HepG2 (cell line): Measurements from ENCODE around the gene THOC5. TPM values are rescaled to one million over a fixed set of nuclear protein-coding genes. Genes with fewer than 3 reads are reported as not detected.

Source experiments
- ATAC-seq: fragments of 200-7000 bp; cut with Tn5 transposase; 3 replicates; pipeline ENCODE4 v1.9.1; 2020; ENCODE audit warnings: mild to moderate bottlenecking, moderate library complexity
- BruUV-seq: library from RNA; stranded (reverse); fragments of 400-500 nt; replicated peaks from 2 replicates; lab custom pipeline; 2021; lab: Mats Ljungman, UMichigan
- CTCF ChIA-PET: fragments of 300-600 bp; formaldehyde crosslinking; extraction: SDS; loops from one replicate; lab custom pipeline; 2021; ENCODE audit warnings: low total read pairs, inconsistent platforms, low intra/inter-chr PET ratio; lab: Yijun Ruan, JAX
- POLR2A ChIA-PET: fragments of 350-600 bp; sonication (Branson Sonifier 250); formaldehyde crosslinking; loops from one replicate; lab custom pipeline; 2020; ENCODE audit warnings: antibody characterized with exemption, inconsistent platforms; lab: Yijun Ruan, JAX
- DNase-seq: peaks from one replicate; pipeline ENCODE4 v3.0.0-alpha.2; 2015; ENCODE audit warnings: low spot score
- FAIRE-seq: peaks from 3 replicates; lab custom pipeline; 2011; peaks lifted over from hg19 to GRCh38; lab: Jason Lieb, UNC
- H2AFZ ChIP-seq: one replicate; pipeline ENCODE4 v1.6.1; 2011; ENCODE audit warnings: low read length, inconsistent platforms
- H3K27ac ChIP-seq: fragments of 300-600 bp; 3 replicates; pipeline ENCODE4 v1.8.0; 2011; ENCODE audit warnings: mixed run types, mild to moderate bottlenecking, mixed read lengths, low read length, inconsistent platforms; ENCODE audit not compliant: insufficient read depth; ENCODE audit errors: extremely low read length
- H3K27me3 ChIP-seq, 2 experiments: fragments of 200-600 bp in 1 of 2; 2 replicates in 1 of 2; 3 replicates in 1 of 2; pipeline versions ENCODE4 v1.6.0 to v1.8.0; 2011; ENCODE audit warnings: low read length in 2 of 2, mild to moderate bottlenecking in 2 of 2, moderate library complexity in 2 of 2, inconsistent platforms in 1 of 2; ENCODE audit not compliant: insufficient read depth in 2 of 2, control insufficient read depth in 1 of 2
- H3K36me3 ChIP-seq, 2 experiments: fragments of 200-600 bp in 1 of 2; replicated peaks in 1 of 2; 2 replicates in 1 of 2; 3 replicates in 1 of 2; pipeline versions ENCODE4 v1.5.1 to v1.8.0; 2011; ENCODE audit warnings: low read length in 2 of 2, inconsistent platforms in 1 of 2; ENCODE audit not compliant: insufficient read depth in 2 of 2, control insufficient read depth in 1 of 2
- H3K4me1 ChIP-seq: 2 replicates; pipeline ENCODE4 v1.5.1; 2012; ENCODE audit warnings: low read length, inconsistent platforms; ENCODE audit not compliant: insufficient read depth
- H3K4me2 ChIP-seq: 2 replicates; pipeline ENCODE4 v1.6.0; 2011; ENCODE audit warnings: low read depth, low read length, inconsistent platforms
- H3K4me3 ChIP-seq, 3 experiments: fragments of 200-600 bp in 1 of 3; sonication (generic), shearing (Covaris generic) in 1 of 3; replicated peaks in 1 of 3; 2 replicates each; pipeline ENCODE4 v1.5.1; 2011 to 2016; ENCODE audit warnings: low read length in 3 of 3, inconsistent platforms in 2 of 3, low read depth in 2 of 3, mild to moderate bottlenecking in 2 of 3, control low read depth in 1 of 3, mixed read lengths in 1 of 3; ENCODE audit not compliant: insufficient read depth in 1 of 3
- H3K79me2 ChIP-seq: one replicate; pipeline ENCODE4 v1.6.1; 2011; ENCODE audit warnings: low read length, inconsistent platforms; ENCODE audit not compliant: insufficient read depth
- H3K9ac ChIP-seq: 2 replicates; pipeline ENCODE4 v1.6.0; 2011; ENCODE audit warnings: mild to moderate bottlenecking, low read depth, low read length, inconsistent platforms; ENCODE audit not compliant: insufficient read depth
- H3K9me3 ChIP-seq: 2 replicates; pipeline ENCODE4 v1.5.1; 2012; ENCODE audit warnings: mild to moderate bottlenecking, low read length
- H4K20me1 ChIP-seq: 2 replicates; pipeline ENCODE4 v1.6.0; 2011; ENCODE audit warnings: inconsistent platforms, mild to moderate bottlenecking, low read length, moderate library complexity; ENCODE audit not compliant: insufficient read depth
- REXO4 ChIP-seq: sonication (generic); formaldehyde crosslinking; IDR thresholded peaks from 2 replicates; pipeline ENCODE4 v1.8.0; 2022; ENCODE audit warnings: missing genetic modification reagents, mild to moderate bottlenecking, borderline replicate concordance
- ZFP1 ChIP-seq: IDR thresholded peaks from 2 replicates; pipeline ENCODE4 v1.6.1; 2016
- ZNF225 ChIP-seq: sonication (generic); formaldehyde crosslinking; IDR thresholded peaks from 2 replicates; pipeline ENCODE4 v1.4.0; 2020; ENCODE audit warnings: mild to moderate bottlenecking, missing genetic modification reagents
- ZNF460 ChIP-seq: sonication (generic); formaldehyde crosslinking; IDR thresholded peaks from 2 replicates; pipeline ENCODE4 v1.5.1; 2020; ENCODE audit warnings: missing genetic modification reagents, mild to moderate bottlenecking, borderline replicate concordance
- WGBS: methylation state at CpG from one replicate; pipeline ENCODE4 v1.1.6; 2017; ENCODE audit warnings: low lambda C conversion rate; 5-methylcytosine and 5-hydroxymethylcytosine counted together
- in situ Hi-C: cut with HindIII; loops from 2 replicates; pipeline ENCODE4 v1.10.0; 2017; ENCODE audit warnings: low pct_unique_long_range_greater_than_20kb; ENCODE audit not compliant: extremely low pct_ligation_motif_present
- intact Hi-C: fragments of 100-400 bp; cut with micrococcal nuclease; formaldehyde crosslinking; loops from one replicate; pipeline ENCODE4 v1.10.0; 2022; ENCODE audit not compliant: unreplicated experiment
- polyA plus RNA-seq, 8 experiments: library from polyadenylated mRNA; depleted of rRNA in 3 of 8; stranded (reverse) in 7 of 8; unstranded in 1 of 8; fragments of >200 nt; fragmentation: Illumina TruSeq in 4 of 8; extraction: Trizol in 4 of 8; gene quantifications; 2 replicates each; pipeline versions ENCODE4 v1.2.1 to v1.2.3, GENCODE V29; 2011 to 2016; ENCODE audit warnings: low read depth in 4 of 8, missing spikeins in 1 of 8, mixed read lengths in 1 of 8; ENCODE audit not compliant: insufficient read depth in 1 of 8
- total RNA-seq, 5 experiments: library from RNA; depleted of rRNA; stranded (reverse); fragments of >200 nt; fragmentation: Illumina TruSeq; extraction: Trizol; gene quantifications; 2 replicates each; pipeline ENCODE4 v1.2.3, GENCODE V29; 2016; ENCODE audit warnings: low read depth in 1 of 5
- TF ChIP-seq, protein P1 (sequence below): sonication (generic); formaldehyde crosslinking; IDR thresholded peaks from 2 replicates; pipeline ENCODE4 v1.4.0; 2020; ENCODE audit warnings: missing genetic modification reagents
- TF ChIP-seq, protein P2 (sequence below): sonication (generic); formaldehyde crosslinking; IDR thresholded peaks from 2 replicates; pipeline ENCODE4 v1.5.1; 2020; ENCODE audit warnings: missing genetic modification reagents, mild to moderate bottlenecking, borderline replicate concordance
- TF ChIP-seq, protein P3 (sequence below): sonication (generic); formaldehyde crosslinking; IDR thresholded peaks from 2 replicates; pipeline ENCODE4 v1.4.0; 2020; ENCODE audit warnings: missing genetic modification reagents, borderline replicate concordance
- TF ChIP-seq, protein P4 (sequence below): sonication (generic); formaldehyde crosslinking; IDR thresholded peaks from 2 replicates; pipeline ENCODE4 v1.4.0; 2020; ENCODE audit warnings: low read depth, mild to moderate bottlenecking, missing genetic modification reagents
- TF ChIP-seq, protein P5 (sequence below): conservative IDR thresholded peaks from 2 replicates; pipeline ENCODE4 v1.6.1; 2018; ENCODE audit warnings: missing genetic modification reagents
- TF ChIP-seq, protein P6 (sequence below): sonication (generic); formaldehyde crosslinking; IDR thresholded peaks from 2 replicates; pipeline ENCODE4 v1.5.0; 2020; ENCODE audit warnings: mild to moderate bottlenecking, missing genetic modification reagents, moderate library complexity

THOC5 gene
- total and polyA plus RNA-seq, 2 of the 13 experiments (the other 11 are each of a cell fraction or from before 2014, with no cell fraction given) = 45.8 to 46.7 TPM

DNA sequence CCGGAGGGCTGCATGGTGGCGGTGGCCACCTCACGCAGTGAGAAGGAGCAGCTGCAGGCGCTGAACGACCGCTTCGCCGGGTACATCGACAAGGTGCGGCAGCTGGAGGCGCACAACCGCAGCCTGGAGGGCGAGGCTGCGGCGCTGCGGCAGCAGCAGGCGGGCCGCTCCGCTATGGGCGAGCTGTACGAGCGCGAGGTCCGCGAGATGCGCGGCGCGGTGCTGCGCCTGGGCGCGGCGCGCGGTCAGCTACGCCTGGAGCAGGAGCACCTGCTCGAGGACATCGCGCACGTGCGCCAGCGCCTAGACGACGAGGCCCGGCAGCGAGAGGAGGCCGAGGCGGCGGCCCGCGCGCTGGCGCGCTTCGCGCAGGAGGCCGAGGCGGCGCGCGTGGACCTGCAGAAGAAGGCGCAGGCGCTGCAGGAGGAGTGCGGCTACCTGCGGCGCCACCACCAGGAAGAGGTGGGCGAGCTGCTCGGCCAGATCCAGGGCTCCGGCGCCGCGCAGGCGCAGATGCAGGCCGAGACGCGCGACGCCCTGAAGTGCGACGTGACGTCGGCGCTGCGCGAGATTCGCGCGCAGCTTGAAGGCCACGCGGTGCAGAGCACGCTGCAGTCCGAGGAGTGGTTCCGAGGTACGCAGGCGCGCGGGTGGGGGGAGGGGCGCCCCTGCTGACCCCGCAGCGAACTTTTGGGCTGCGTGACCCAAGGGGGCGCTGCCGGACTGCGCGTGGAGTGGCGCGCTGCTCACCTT, 72.9 kb downstream of the THOC5 start:
- in situ Hi-C loops = no loop called here
- CTCF ChIA-PET = no interaction called here
- ATAC-seq (no peak), FAIRE-seq (no peak), DNase-seq (no peak)
- Histone ChIP-seq H3K27me3 (peaks cover 10 to 40% of the 10 kb centered on the region in 2 experiments), H3K36me3 (no peaks in the 10 kb centered on the region), H3K4me2 (no peak overlapping the region), H3K9me3 (no peaks in the 10 kb centered on the region), H3K4me3 (no peak overlapping the region), H4K20me1 (peaks cover 7% of the 10 kb centered on the region; the same call in 1 of the 2 replicates), H3K27ac (no peak overlapping the region), H3K79me2 (no peaks in the 10 kb centered on the region), H3K4me1 (peaks cover 13% of the 10 kb centered on the region; the same call in 1 of the 2 replicates), H2AFZ (no peak overlapping the region), H3K9ac (no peak overlapping the region)
- intact Hi-C loops = no loop called here
- BruUV-seq = no TSS peak
- 81% methylated on average over 106 of the region's 107 CpGs for WGBS
- TF ChIP-seq, protein P1, sequence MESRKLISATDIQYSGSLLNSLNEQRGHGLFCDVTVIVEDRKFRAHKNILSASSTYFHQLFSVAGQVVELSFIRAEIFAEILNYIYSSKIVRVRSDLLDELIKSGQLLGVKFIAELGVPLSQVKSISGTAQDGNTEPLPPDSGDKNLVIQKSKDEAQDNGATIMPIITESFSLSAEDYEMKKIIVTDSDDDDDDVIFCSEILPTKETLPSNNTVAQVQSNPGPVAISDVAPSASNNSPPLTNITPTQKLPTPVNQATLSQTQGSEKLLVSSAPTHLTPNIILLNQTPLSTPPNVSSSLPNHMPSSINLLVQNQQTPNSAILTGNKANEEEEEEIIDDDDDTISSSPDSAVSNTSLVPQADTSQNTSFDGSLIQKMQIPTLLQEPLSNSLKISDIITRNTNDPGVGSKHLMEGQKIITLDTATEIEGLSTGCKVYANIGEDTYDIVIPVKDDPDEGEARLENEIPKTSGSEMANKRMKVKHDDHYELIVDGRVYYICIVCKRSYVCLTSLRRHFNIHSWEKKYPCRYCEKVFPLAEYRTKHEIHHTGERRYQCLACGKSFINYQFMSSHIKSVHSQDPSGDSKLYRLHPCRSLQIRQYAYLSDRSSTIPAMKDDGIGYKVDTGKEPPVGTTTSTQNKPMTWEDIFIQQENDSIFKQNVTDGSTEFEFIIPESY (CRISPR knock-in tag) = peak; percentile 50; the same call in 1 of the 2 replicates
- TF ChIP-seq ZFP1 (CRISPR knock-in tag) (no peak), ZNF225 (no peak), ZNF460 (CRISPR knock-in tag) (no peak), REXO4 (CRISPR knock-in tag) (no peak)
- TF ChIP-seq, protein P2, sequence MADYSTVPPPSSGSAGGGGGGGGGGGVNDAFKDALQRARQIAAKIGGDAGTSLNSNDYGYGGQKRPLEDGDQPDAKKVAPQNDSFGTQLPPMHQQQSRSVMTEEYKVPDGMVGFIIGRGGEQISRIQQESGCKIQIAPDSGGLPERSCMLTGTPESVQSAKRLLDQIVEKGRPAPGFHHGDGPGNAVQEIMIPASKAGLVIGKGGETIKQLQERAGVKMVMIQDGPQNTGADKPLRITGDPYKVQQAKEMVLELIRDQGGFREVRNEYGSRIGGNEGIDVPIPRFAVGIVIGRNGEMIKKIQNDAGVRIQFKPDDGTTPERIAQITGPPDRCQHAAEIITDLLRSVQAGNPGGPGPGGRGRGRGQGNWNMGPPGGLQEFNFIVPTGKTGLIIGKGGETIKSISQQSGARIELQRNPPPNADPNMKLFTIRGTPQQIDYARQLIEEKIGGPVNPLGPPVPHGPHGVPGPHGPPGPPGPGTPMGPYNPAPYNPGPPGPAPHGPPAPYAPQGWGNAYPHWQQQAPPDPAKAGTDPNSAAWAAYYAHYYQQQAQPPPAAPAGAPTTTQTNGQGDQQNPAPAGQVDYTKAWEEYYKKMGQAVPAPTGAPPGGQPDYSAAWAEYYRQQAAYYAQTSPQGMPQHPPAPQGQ (CRISPR knock-in tag) = no peak
- TF ChIP-seq, protein P3, sequence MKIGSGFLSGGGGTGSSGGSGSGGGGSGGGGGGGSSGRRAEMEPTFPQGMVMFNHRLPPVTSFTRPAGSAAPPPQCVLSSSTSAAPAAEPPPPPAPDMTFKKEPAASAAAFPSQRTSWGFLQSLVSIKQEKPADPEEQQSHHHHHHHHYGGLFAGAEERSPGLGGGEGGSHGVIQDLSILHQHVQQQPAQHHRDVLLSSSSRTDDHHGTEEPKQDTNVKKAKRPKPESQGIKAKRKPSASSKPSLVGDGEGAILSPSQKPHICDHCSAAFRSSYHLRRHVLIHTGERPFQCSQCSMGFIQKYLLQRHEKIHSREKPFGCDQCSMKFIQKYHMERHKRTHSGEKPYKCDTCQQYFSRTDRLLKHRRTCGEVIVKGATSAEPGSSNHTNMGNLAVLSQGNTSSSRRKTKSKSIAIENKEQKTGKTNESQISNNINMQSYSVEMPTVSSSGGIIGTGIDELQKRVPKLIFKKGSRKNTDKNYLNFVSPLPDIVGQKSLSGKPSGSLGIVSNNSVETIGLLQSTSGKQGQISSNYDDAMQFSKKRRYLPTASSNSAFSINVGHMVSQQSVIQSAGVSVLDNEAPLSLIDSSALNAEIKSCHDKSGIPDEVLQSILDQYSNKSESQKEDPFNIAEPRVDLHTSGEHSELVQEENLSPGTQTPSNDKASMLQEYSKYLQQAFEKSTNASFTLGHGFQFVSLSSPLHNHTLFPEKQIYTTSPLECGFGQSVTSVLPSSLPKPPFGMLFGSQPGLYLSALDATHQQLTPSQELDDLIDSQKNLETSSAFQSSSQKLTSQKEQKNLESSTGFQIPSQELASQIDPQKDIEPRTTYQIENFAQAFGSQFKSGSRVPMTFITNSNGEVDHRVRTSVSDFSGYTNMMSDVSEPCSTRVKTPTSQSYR = peak; percentile 43; the same call in 1 of the 2 replicates
- TF ChIP-seq, protein P4, sequence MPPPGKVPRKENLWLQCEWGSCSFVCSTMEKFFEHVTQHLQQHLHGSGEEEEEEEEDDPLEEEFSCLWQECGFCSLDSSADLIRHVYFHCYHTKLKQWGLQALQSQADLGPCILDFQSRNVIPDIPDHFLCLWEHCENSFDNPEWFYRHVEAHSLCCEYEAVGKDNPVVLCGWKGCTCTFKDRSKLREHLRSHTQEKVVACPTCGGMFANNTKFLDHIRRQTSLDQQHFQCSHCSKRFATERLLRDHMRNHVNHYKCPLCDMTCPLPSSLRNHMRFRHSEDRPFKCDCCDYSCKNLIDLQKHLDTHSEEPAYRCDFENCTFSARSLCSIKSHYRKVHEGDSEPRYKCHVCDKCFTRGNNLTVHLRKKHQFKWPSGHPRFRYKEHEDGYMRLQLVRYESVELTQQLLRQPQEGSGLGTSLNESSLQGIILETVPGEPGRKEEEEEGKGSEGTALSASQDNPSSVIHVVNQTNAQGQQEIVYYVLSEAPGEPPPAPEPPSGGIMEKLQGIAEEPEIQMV (CRISPR knock-in tag) = no peak
- TF ChIP-seq, protein P5, sequence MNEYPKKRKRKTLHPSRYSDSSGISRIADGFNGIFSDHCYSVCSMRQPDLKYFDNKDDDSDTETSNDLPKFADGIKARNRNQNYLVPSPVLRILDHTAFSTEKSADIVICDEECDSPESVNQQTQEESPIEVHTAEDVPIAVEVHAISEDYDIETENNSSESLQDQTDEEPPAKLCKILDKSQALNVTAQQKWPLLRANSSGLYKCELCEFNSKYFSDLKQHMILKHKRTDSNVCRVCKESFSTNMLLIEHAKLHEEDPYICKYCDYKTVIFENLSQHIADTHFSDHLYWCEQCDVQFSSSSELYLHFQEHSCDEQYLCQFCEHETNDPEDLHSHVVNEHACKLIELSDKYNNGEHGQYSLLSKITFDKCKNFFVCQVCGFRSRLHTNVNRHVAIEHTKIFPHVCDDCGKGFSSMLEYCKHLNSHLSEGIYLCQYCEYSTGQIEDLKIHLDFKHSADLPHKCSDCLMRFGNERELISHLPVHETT = no peak
- TF ChIP-seq, protein P6, sequence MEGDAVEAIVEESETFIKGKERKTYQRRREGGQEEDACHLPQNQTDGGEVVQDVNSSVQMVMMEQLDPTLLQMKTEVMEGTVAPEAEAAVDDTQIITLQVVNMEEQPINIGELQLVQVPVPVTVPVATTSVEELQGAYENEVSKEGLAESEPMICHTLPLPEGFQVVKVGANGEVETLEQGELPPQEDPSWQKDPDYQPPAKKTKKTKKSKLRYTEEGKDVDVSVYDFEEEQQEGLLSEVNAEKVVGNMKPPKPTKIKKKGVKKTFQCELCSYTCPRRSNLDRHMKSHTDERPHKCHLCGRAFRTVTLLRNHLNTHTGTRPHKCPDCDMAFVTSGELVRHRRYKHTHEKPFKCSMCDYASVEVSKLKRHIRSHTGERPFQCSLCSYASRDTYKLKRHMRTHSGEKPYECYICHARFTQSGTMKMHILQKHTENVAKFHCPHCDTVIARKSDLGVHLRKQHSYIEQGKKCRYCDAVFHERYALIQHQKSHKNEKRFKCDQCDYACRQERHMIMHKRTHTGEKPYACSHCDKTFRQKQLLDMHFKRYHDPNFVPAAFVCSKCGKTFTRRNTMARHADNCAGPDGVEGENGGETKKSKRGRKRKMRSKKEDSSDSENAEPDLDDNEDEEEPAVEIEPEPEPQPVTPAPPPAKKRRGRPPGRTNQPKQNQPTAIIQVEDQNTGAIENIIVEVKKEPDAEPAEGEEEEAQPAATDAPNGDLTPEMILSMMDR (CRISPR knock-in tag) = peak; percentile 23; the same call in 1 of the 2 replicates
- POLR2A ChIA-PET = no interaction called here
